Measurements from ENCODE around the gene CYP26A1. TPM values are rescaled to one million over a fixed set of nuclear protein-coding genes. Genes with fewer than 3 reads are reported as not detected.

CYP26A1 gene, protein sequence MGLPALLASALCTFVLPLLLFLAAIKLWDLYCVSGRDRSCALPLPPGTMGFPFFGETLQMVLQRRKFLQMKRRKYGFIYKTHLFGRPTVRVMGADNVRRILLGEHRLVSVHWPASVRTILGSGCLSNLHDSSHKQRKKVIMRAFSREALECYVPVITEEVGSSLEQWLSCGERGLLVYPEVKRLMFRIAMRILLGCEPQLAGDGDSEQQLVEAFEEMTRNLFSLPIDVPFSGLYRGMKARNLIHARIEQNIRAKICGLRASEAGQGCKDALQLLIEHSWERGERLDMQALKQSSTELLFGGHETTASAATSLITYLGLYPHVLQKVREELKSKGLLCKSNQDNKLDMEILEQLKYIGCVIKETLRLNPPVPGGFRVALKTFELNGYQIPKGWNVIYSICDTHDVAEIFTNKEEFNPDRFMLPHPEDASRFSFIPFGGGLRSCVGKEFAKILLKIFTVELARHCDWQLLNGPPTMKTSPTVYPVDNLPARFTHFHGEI
- 1.3 TPM in 1 of 2 replicates, not detected in the other for total RNA-seq

DNA sequence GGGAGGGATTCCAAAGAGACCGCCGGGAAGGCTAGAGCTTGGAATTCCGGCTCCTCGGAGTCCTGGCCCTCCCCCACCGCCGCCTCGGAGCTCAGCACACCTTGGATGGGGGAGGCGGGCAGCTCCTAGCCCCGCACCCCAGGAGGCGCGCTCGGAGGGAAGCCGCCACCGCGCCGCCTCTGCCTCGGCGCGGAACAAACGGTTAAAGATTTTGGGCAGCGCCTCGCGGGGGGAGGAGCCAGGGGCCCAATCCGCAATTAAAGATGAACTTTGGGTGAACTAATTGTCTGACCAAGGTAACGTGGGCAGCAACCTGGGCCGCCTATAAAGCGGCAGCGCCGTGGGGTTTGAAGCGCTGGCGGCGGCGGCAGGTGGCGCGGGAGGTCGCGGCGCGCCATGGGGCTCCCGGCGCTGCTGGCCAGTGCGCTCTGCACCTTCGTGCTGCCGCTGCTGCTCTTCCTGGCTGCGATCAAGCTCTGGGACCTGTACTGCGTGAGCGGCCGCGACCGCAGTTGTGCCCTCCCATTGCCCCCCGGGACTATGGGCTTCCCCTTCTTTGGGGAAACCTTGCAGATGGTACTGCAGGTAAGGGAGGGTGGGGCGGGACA, at the start of gene CYP26A1:
Gene CYP26A1, plus strand, starts transcription at position 355 of the 608 bp plus-strand sequence. Its CDS starts 42 bp downstream, at position 397.

DNA sequence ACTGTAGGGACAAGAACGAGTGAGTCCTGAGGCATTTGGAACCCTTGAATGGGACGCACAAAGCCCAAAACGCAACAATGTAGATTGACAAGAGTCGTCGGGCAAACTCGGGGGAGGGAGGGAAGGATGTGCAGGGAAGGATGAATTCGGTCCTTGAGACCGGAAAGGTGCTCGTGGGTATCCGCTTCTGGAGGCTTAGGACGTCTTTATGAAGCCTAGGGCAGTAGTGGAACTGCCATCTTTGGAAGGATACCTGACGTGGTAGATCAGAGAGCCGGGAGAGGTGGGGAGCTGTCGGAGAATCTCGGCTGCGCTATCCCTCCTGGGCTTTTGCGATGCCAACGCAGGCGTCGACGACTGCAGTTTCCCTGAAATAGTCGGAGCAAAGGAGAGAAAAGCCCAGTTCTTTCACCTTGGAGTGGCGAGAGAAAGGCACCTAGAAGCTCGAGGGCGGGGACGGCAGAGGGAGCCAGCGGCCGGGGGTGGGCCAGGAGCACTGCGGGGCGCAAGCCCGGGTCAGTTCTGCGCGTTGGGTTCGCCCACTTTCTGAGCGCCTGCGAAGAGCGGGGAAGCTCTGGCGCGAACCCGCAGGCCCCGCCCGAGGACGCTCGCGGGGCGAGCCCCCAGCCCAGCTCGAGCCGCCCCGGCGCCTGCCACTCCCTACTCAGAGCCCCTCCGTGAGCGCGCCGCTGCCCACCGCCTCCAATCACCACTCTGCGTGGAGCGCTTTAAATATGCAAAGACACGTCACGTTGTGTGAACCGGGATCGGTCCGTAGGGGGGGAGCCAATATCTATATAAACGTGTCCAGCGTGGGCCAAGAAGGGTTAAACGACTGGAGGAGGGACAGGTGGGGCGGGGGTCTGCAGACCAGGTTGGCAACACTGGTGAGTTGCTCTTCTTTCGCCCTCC, 13.5 kb upstream of the CYP26A1 start, which contains the start of gene CYP26C1:
Gene CYP26C1, plus strand, starts transcription at position 824 of the 912 bp plus-strand sequence. CDS start 466 bp downstream, outside the sequence.

Other genes starting within 250 kb of the CYP26A1 start
- 111 and 119 TPM in 2 replicates for gene EXOC6, start 225.4 kb upstream of the CYP26A1 start, total RNA-seq
- gene CYP26C1, start 13.1 kb upstream of the CYP26A1 start, total RNA-seq, result 1.3 and 2.5 TPM in 2 replicates